ENCODE data around the gene P2RY13. TPM values are rescaled to one million over a fixed set of nuclear protein-coding genes. Genes with fewer than 3 reads are reported as not detected.
A peak's percentile ranks its signal among the peaks of the same experiment; 100 is the strongest.

The P2RY13 gene
- total and polyA plus RNA-seq, 2 experiments from 2014 or later, result not detected

GRCh38 chr3:151315136-151315535 lies 14.2 kb downstream of the P2RY13 start:
- Histone ChIP-seq H3K27me3 (no peaks in the 10 kb centered on the region), H3K4me2 (peak overlapping the region; percentile 27), H3K9me3 (ENCODE audit: low read depth) (no peaks in the 10 kb centered on the region), H4K20me1 (ENCODE audit: insufficient read depth, poor library complexity, severe bottlenecking) (no peaks in the 10 kb centered on the region), H3K4me1 (ENCODE audit: insufficient read depth) (no peaks in the 10 kb centered on the region), H3K9me2 (replicated peaks; ENCODE audit: insufficient read depth) (no peaks in the 10 kb centered on the region), H3K79me2 (no peaks in the 10 kb centered on the region), H3K36me3 (replicated peaks; ENCODE audit: insufficient read depth, low read depth) (no peaks in the 10 kb centered on the region), H3K4me3 (no peak overlapping the region), H3K27ac (peak overlapping the region; percentile 73), H2AFZ (no peak overlapping the region)
- 78% methylated on average over 2 of the region's 2 CpGs for WGBS (ENCODE audit: low lambda C conversion rate, missing lambda C conversion rate)
- TF ChIP-seq, protein P1, sequence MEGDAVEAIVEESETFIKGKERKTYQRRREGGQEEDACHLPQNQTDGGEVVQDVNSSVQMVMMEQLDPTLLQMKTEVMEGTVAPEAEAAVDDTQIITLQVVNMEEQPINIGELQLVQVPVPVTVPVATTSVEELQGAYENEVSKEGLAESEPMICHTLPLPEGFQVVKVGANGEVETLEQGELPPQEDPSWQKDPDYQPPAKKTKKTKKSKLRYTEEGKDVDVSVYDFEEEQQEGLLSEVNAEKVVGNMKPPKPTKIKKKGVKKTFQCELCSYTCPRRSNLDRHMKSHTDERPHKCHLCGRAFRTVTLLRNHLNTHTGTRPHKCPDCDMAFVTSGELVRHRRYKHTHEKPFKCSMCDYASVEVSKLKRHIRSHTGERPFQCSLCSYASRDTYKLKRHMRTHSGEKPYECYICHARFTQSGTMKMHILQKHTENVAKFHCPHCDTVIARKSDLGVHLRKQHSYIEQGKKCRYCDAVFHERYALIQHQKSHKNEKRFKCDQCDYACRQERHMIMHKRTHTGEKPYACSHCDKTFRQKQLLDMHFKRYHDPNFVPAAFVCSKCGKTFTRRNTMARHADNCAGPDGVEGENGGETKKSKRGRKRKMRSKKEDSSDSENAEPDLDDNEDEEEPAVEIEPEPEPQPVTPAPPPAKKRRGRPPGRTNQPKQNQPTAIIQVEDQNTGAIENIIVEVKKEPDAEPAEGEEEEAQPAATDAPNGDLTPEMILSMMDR (IDR thresholded peaks at IDR 0.05; ENCODE audit: poor library complexity), result no peak
- TF ChIP-seq EZH2 (IDR thresholded peaks at IDR 0.05; ENCODE audit: borderline replicate concordance), result no peak
- no peak for TF ChIP-seq EZH2phosphoT487 (IDR thresholded peaks at IDR 0.05; ENCODE audit: low read depth, severe bottlenecking, unreplicated experiment)
- DNase-seq (ENCODE audit: low spot score), result no peak

DNA sequence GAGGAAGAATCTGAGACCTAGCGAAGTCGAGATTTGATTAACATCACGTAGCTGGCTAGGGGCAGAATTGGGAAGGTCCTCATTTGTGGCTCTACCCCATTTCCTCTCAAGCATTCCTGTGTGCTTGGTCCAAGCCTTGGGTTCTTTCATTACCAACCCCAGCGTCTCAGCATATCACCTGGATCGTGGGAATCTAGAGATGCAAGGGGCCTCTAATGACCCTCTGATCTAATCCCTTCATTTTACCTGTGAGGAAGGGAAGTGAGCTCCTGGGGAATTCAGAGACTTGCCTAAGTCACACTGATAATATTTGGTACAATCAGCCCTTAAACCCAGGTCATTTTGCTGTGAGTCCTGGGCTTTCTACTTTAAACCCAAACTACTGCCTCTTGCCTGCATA lies 14.8 kb downstream of the P2RY13 start:
- no peaks in the 10 kb centered on the region for H3K4me1 ChIP-seq (ENCODE audit: insufficient read depth)
- WGBS (ENCODE audit: low lambda C conversion rate, missing lambda C conversion rate), result 88% methylated on average over 5 of the region's 5 CpGs
- no peaks in the 10 kb centered on the region for H3K36me3 ChIP-seq (replicated peaks; ENCODE audit: insufficient read depth, low read depth)
- no peak overlapping the region for H2AFZ ChIP-seq
- no peaks in the 10 kb centered on the region for H3K79me2 ChIP-seq
- H3K9me2 ChIP-seq (replicated peaks; ENCODE audit: insufficient read depth), result no peaks in the 10 kb centered on the region
- H3K4me3 ChIP-seq, result no peak overlapping the region
- H4K20me1 ChIP-seq (ENCODE audit: insufficient read depth, poor library complexity, severe bottlenecking), result no peaks in the 10 kb centered on the region
- H3K4me2 ChIP-seq, result peak overlapping the region; percentile 27
- no peaks in the 10 kb centered on the region for H3K27me3 ChIP-seq
- H3K9me3 ChIP-seq (ENCODE audit: low read depth), result no peaks in the 10 kb centered on the region
- TF ChIP-seq EZH2phosphoT487 (IDR thresholded peaks at IDR 0.05; ENCODE audit: low read depth, severe bottlenecking, unreplicated experiment), result no peak
- TF ChIP-seq, protein P1 (IDR thresholded peaks at IDR 0.05; ENCODE audit: poor library complexity), result no peak
- no peak for TF ChIP-seq EZH2 (IDR thresholded peaks at IDR 0.05; ENCODE audit: borderline replicate concordance)
- DNase-seq (ENCODE audit: low spot score), result no peak
- peak overlapping the region; percentile 73 for H3K27ac ChIP-seq

DNA sequence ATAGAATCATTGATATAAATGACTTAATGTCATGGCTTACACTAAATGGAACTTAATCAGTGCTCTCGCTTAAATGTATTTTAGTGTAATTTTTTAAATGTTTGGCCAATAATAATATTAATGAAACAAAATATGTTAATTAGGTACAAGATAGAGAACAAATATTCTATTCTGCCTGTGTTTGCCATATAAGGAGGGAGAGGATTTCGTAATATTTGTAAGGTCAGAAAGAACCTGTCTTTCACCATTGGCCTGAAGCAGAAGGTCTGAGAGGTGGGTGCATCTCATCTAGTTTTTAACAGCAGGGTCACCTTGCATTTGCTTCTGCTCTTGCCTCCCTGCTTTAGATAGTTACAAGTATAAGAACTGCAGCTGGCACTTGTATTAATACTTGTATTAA lies 15.2 kb downstream of the P2RY13 start:
- H3K27me3 ChIP-seq, result no peaks in the 10 kb centered on the region
- no peaks in the 10 kb centered on the region for H3K36me3 ChIP-seq (replicated peaks; ENCODE audit: insufficient read depth, low read depth)
- no peak overlapping the region for H3K4me3 ChIP-seq
- H3K9me2 ChIP-seq (replicated peaks; ENCODE audit: insufficient read depth), result no peaks in the 10 kb centered on the region
- no peak overlapping the region for H3K27ac ChIP-seq
- no peaks in the 10 kb centered on the region for H3K9me3 ChIP-seq (ENCODE audit: low read depth)
- WGBS (ENCODE audit: low lambda C conversion rate, missing lambda C conversion rate), result 100% methylated on average over 2 of the region's 2 CpGs
- H3K4me1 ChIP-seq (ENCODE audit: insufficient read depth), result no peaks in the 10 kb centered on the region
- H3K79me2 ChIP-seq, result no peaks in the 10 kb centered on the region
- H4K20me1 ChIP-seq (ENCODE audit: insufficient read depth, poor library complexity, severe bottlenecking), result no peaks in the 10 kb centered on the region
- no peak overlapping the region for H3K4me2 ChIP-seq
- TF ChIP-seq, protein P1 (IDR thresholded peaks at IDR 0.05; ENCODE audit: poor library complexity), result no peak
- no peak for TF ChIP-seq EZH2phosphoT487 (IDR thresholded peaks at IDR 0.05; ENCODE audit: low read depth, severe bottlenecking, unreplicated experiment)
- TF ChIP-seq EZH2 (IDR thresholded peaks at IDR 0.05; ENCODE audit: borderline replicate concordance), result no peak
- DNase-seq (ENCODE audit: low spot score), result no peak
- no peak overlapping the region for H2AFZ ChIP-seq

GRCh38 chr3:151312972-151313371 lies 16.4 kb downstream of the P2RY13 start:
- no peak overlapping the region for H3K4me2 ChIP-seq
- H3K27ac ChIP-seq, result no peak overlapping the region
- no peak overlapping the region for H2AFZ ChIP-seq
- H4K20me1 ChIP-seq (ENCODE audit: insufficient read depth, poor library complexity, severe bottlenecking), result no peaks in the 10 kb centered on the region
- no peaks in the 10 kb centered on the region for H3K79me2 ChIP-seq
- WGBS (ENCODE audit: low lambda C conversion rate, missing lambda C conversion rate), result 78% methylated on average over 3 of the region's 3 CpGs
- H3K27me3 ChIP-seq, result no peaks in the 10 kb centered on the region
- TF ChIP-seq EZH2phosphoT487 (IDR thresholded peaks at IDR 0.05; ENCODE audit: low read depth, severe bottlenecking, unreplicated experiment) (no peak), EZH2 (IDR thresholded peaks at IDR 0.05; ENCODE audit: borderline replicate concordance) (no peak)
- TF ChIP-seq, protein P1 (IDR thresholded peaks at IDR 0.05; ENCODE audit: poor library complexity), result no peak
- no peaks in the 10 kb centered on the region for H3K36me3 ChIP-seq (replicated peaks; ENCODE audit: insufficient read depth, low read depth)
- H3K9me3 ChIP-seq (ENCODE audit: low read depth), result no peaks in the 10 kb centered on the region
- DNase-seq (ENCODE audit: low spot score), result no peak
- H3K4me1 ChIP-seq (ENCODE audit: insufficient read depth), result no peaks in the 10 kb centered on the region
- no peaks in the 10 kb centered on the region for H3K9me2 ChIP-seq (replicated peaks; ENCODE audit: insufficient read depth)
- H3K4me3 ChIP-seq, result no peak overlapping the region
